LNCaP clone FGC (cell line): ENCODE measurements around the gene NFIA.

ENCODE experiments used
- DNase-seq: peaks from one replicate; pipeline ENCODE4 v3.0.0-alpha.2; 2011; ENCODE audit warnings: low read depth
- H3K4me3 ChIP-seq: 2 replicates; pipeline ENCODE4 v1.5.1; 2011; ENCODE audit warnings: mild to moderate bottlenecking, low read depth, low read length, control low read depth
- TF ChIP-seq, protein P1 (sequence below): IDR thresholded peaks from 2 replicates; pipeline ENCODE4 v1.5.1; 2012; ENCODE audit warnings: mild to moderate bottlenecking; ENCODE audit not compliant: control insufficient read depth, insufficient read depth; ENCODE audit errors: extremely low read depth

NFIA gene

DNA sequence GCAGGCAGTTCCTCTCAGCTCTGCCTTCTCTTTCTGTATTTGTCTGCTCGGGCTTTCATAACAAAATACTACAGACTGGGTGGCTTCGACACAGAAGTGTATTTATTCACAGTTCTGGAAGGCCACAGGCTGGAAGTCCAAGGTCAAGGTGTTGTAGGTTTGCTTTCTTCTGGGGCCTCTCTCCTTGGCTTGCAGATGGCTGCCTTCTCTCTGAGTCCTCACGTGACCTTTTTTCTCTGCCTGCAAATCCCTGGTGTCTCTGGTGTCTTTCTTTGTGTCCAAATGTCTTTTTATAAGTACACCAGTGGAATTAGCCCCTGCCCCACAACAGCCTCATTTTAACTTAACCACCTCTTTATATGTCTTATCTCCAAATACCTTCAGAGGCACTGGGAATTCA lies 392.6 kb downstream of the NFIA start:
- no peak overlapping the region for H3K4me3 ChIP-seq
- TF ChIP-seq, protein P1, sequence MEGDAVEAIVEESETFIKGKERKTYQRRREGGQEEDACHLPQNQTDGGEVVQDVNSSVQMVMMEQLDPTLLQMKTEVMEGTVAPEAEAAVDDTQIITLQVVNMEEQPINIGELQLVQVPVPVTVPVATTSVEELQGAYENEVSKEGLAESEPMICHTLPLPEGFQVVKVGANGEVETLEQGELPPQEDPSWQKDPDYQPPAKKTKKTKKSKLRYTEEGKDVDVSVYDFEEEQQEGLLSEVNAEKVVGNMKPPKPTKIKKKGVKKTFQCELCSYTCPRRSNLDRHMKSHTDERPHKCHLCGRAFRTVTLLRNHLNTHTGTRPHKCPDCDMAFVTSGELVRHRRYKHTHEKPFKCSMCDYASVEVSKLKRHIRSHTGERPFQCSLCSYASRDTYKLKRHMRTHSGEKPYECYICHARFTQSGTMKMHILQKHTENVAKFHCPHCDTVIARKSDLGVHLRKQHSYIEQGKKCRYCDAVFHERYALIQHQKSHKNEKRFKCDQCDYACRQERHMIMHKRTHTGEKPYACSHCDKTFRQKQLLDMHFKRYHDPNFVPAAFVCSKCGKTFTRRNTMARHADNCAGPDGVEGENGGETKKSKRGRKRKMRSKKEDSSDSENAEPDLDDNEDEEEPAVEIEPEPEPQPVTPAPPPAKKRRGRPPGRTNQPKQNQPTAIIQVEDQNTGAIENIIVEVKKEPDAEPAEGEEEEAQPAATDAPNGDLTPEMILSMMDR = no peak
- no peak for DNase-seq

GRCh38 chr1:61477301-61477700 lies 394.9 kb downstream of the NFIA start:
- no peak for DNase-seq
- H3K4me3 ChIP-seq = no peak overlapping the region
- TF ChIP-seq, protein P1 = no peak

- TF ChIP-seq, protein P1 = no peak
- no peak for DNase-seq
- no peak overlapping the region for H3K4me3 ChIP-seq
Measured at GRCh38 chr1:61480273-61480935, 398.0 kb downstream of the NFIA start.

- H3K4me3 ChIP-seq = no peak overlapping the region
- TF ChIP-seq, protein P1 = no peak
- no peak for DNase-seq
Measured at GRCh38 chr1:61481315-61481715, 399.0 kb downstream of the NFIA start.

DNA sequence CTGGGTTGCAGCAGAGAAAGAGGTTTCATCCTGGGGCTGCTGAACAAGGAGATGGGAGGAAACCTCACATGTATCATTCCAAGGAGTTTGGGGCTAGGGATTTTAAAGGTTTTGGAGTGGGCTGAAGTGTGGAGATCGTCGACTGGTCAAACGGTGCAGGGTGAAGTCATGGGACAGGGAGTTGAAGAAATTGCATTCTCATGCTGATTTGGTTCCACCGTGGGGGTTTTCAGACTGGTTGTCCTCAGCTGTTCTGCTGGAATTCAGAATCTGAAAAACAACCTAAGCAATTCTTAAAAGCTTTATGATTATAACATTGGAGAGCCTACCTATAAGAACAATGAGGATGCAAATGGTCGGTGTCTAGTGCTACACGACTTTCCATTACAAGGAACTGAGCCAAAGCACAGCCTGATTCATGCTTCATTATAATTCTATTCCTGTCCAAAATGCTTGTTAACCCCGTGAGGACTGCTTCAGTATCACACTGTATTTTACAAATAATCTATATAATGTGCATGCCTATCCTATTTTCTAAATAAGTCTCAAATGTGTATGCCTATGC lies 399.9 kb downstream of the NFIA start:
- TF ChIP-seq, protein P1 = no peak
- H3K4me3 ChIP-seq = no peak overlapping the region
- DNase-seq = no peak

GRCh38 chr1:61486783-61487536 lies 404.6 kb downstream of the NFIA start:
- TF ChIP-seq, protein P1 = no peak
- no peak for DNase-seq
- H3K4me3 ChIP-seq = no peak overlapping the region
